Activated T-cell treated with anti-CD3 and anti-CD28 coated beads, Interleukin-2, amount 50 U/mL, for 4 hours (primary cell): ENCODE results near the gene RAMAC. TPM values are rescaled to one million over a fixed set of nuclear protein-coding genes. Genes with fewer than 3 reads are reported as not detected.
"Not testable (repeated sequence)": the region's sequence is repeated elsewhere in the genome, so short reads cannot be mapped to it uniquely, and the experiment has no call there.

Source experiments
- ATAC-seq, 2 donors: fragments of 200-7000 bp; cut with Tn5 transposase; one replicate each; pipeline ENCODE4 v1.10.0; 2021
- DNase-seq: peaks from one replicate; pipeline ENCODE4 v3.0.0-alpha.2; 2020
- H3K27me3 Mint-ChIP-seq: one replicate; pipeline ENCODE4 v1.8.0; 2021; ENCODE audit warnings: low read depth, mixed read lengths
- H3K36me3 Mint-ChIP-seq: one replicate; pipeline ENCODE4 v1.8.0; 2022; ENCODE audit warnings: mixed read lengths; ENCODE audit not compliant: insufficient read depth
- H3K4me1 Mint-ChIP-seq: one replicate; pipeline ENCODE4 v1.8.0; 2021; ENCODE audit warnings: low read depth, mixed read lengths
- H3K4me3 Mint-ChIP-seq: one replicate; pipeline ENCODE4 v1.8.0; 2021; ENCODE audit warnings: mild to moderate bottlenecking, moderate library complexity, mixed read lengths
- H3K9me3 Mint-ChIP-seq: one replicate; pipeline ENCODE4 v1.8.0; 2021; ENCODE audit warnings: mixed read lengths
- total RNA-seq, 3 donors: library from RNA; stranded (reverse); gene quantifications; one replicate each; pipeline ENCODE4 v1.2.1, GENCODE V29; 2021

Gene RAMAC
- total RNA-seq, 3 donors from 2014 or later = 23.0 to 28.5 (median 28.4) TPM

DNA sequence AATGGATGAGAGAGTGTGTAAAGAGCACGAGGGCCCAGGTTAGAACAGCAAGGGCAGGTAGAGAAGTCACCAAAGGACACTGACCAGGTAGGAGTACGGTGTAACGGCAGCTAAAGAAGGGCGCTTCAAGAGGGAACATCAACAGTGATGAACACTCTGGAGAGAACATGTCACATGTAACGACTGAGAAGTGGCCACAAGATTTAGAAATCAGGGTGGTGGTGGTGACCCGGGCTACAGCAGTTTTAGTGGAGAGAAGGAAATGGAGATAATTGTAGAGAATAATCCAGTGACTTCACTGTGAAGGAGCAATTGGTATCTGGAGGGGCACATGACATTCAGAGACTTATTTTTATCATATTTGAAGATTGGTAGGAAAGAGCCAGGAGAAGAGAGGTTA, 26.6 kb downstream of the RAMAC start:
- peaks cover 17% of the 10 kb centered on the region for H3K36me3 Mint-ChIP-seq
- H3K27me3 Mint-ChIP-seq = no peaks in the 10 kb centered on the region
- peaks cover 49% of the 10 kb centered on the region for H3K4me1 Mint-ChIP-seq
- H3K9me3 Mint-ChIP-seq = no peaks in the 10 kb centered on the region
- ATAC-seq (no peak), DNase-seq (no peak)
- H3K4me3 Mint-ChIP-seq = peak overlapping the region; percentile 97

DNA sequence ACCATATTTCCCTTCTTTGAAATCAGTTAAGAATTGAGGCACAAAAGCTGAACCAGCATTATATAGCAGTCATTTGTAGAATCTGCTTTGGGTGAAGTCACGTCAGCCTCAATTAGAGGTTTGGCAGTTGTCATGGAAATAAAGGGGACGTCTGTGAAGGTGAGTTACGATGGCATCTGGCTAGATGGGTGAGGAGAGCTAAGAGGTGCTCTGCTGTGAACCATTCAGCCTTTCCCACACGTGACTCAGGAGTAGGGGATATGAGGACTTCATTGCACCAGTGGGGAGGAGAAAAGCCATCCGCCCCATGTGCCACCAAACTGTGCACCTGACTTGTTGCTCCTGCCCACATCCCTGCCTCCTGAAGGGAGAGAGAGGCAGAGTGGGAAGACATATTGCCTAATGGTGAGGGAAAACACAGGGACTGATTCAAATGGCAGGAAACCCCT, 28.2 kb downstream of the RAMAC start:
- Mint-ChIP-seq H3K36me3 (peaks cover 13% of the 10 kb centered on the region), H3K4me3 (no peak overlapping the region), H3K27me3 (no peaks in the 10 kb centered on the region), H3K4me1 (peaks cover 49% of the 10 kb centered on the region), H3K9me3 (no peaks in the 10 kb centered on the region)
- no peak for ATAC-seq
- DNase-seq = no peak

DNA sequence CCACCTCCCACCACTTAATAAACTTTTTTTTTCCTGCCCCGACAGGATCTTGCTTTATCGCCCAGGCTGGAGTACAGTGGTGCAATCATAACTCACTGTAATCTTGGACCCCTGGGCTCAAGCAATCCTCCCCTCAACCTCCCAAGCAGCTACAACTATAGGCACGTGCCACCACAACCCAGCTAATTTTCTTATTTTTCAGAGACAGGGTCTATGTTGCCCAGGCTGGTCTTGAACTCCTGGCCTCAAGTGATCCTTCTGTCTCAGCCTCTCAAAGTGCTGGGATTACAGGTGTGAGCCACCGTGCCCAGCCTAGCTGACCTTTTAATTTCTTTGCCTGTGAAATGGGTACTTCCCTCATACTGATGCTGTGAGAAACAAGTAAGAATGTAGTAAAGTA, 29.4 kb downstream of the RAMAC start:
- no peak for DNase-seq
- Mint-ChIP-seq H3K9me3 (no peaks in the 10 kb centered on the region), H3K27me3 (no peaks in the 10 kb centered on the region), H3K4me1 (peaks cover 37% of the 10 kb centered on the region), H3K36me3 (peaks cover 8% of the 10 kb centered on the region), H3K4me3 (no peak overlapping the region)
- ATAC-seq = no peak

DNA sequence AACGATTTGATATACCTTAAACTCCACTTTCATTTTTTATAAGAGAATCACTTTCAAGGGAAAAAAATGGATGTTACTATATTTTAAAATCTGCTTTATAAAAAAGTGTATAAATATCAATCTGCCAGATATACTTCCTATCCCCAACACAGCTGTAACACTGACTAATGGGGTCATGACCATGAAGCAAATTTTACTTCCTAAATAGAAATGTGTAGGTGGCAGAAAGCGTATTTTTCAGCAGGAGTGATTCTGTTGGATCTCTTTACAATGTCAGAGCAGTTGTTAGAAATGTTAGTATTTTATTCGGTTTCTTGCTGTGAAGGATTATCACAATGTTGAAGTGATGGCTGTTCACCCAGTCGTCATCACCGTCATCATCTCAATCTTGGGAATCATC, 30.9 kb downstream of the RAMAC start:
- Mint-ChIP-seq H3K36me3 (peaks cover 10% of the 10 kb centered on the region), H3K9me3 (no peaks in the 10 kb centered on the region), H3K4me3 (no peak overlapping the region), H3K27me3 (no peaks in the 10 kb centered on the region), H3K4me1 (peaks cover 27% of the 10 kb centered on the region)
- ATAC-seq (no peak), DNase-seq (no peak)

DNA sequence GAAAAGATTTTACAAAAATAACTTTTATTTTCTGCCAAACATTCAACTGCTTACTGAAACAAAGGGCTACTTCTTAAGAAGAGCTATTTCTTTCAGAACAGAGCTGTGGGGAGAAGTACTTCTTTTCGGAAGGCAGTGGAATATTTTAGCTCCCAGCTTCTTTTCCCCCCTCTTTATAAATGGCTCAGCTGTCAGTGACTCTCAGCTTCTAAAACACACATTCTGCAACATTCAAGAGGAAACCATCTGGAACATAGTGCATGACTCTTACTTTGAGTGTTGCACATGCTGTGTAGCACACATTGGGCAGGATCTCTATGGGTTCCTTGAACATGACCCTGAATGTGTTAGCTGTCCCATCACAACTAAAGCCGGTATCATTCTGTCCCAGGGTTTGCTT, 32.4 kb downstream of the RAMAC start:
- ATAC-seq = no peak
- no peak for DNase-seq
- no peaks in the 10 kb centered on the region for H3K27me3 Mint-ChIP-seq

DNA sequence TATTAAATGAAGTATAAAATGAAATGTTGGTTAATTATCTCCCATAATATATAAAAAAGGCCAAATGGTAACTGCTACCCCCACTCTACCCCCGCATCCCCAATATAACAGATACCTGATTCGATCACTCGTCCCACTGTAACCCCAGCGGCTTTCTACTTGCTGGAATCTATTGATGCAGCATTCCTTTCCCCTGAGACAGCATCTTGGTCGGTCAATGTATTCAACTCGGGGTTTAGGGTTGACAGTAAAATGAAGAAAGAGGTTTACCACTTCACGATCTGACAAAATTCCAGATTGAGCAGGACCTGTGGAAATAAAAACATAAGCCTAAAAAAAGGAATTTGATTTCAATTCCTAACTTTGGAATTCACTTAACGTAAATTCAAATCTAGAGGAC, 44.0 kb downstream of the RAMAC start:
- H3K9me3 Mint-ChIP-seq = no peaks in the 10 kb centered on the region
- H3K36me3 Mint-ChIP-seq = peaks cover 34% of the 10 kb centered on the region
- no peak for DNase-seq
- peaks cover 5% of the 10 kb centered on the region for H3K4me1 Mint-ChIP-seq
- no peak overlapping the region for H3K4me3 Mint-ChIP-seq
- H3K27me3 Mint-ChIP-seq = no peaks in the 10 kb centered on the region
- no peak for ATAC-seq

More for the DNA sequence above, 32.4 kb downstream of the RAMAC start:
- Mint-ChIP-seq H3K9me3 (no peaks in the 10 kb centered on the region), H3K36me3 (peaks cover 10% of the 10 kb centered on the region), H3K4me1 (peaks cover 15% of the 10 kb centered on the region), H3K4me3 (no peak overlapping the region)

DNA sequence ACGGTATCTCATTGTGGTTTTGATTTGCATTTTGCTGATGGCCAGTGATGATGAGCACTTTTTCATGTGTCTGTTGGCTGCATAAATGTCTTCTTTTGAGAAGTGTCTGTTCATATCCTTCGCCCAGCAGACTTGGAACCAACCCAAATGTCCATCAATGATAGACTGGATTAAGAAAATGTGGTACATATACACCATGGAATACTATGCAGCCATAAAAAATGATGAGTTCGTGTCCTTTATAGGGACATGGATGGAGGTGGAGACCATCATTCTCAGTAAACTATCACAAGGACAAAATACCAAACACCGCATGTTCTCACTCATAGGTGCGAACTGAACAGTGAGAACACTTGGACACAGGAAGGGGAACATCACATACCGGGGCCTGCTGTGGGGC, 45.2 kb downstream of the RAMAC start:
- H3K4me1 Mint-ChIP-seq, H3K4me3 Mint-ChIP-seq, H3K27me3 Mint-ChIP-seq, ATAC-seq, DNase-seq, H3K9me3 Mint-ChIP-seq: not testable (repeated sequence)
- peaks cover 41% of the 10 kb centered on the region for H3K36me3 Mint-ChIP-seq

DNA sequence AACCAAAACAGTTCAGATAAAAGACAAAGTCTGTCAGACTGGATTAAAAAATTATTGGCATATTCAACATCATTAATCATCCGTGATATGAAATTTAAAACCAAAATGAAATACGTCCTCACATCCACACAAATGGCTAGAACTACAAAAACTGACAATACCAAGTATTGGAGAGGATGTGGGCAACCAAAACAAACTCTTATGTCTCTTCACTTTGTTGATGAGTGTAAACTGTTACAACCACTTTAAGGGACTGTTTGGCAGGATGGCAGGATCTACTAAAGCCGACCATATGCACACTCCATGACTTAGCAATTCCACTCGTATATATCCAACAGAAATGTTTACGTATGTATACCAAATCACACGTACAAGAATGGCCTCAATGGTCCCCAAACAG, 50.2 kb downstream of the RAMAC start:
- peaks cover 3% of the 10 kb centered on the region for H3K9me3 Mint-ChIP-seq
- DNase-seq (no peak), ATAC-seq (no peak)
- H3K27me3 Mint-ChIP-seq = no peaks in the 10 kb centered on the region
- peaks cover 54% of the 10 kb centered on the region for H3K36me3 Mint-ChIP-seq
- peaks cover 28% of the 10 kb centered on the region for H3K4me1 Mint-ChIP-seq
- no peak overlapping the region for H3K4me3 Mint-ChIP-seq

DNA sequence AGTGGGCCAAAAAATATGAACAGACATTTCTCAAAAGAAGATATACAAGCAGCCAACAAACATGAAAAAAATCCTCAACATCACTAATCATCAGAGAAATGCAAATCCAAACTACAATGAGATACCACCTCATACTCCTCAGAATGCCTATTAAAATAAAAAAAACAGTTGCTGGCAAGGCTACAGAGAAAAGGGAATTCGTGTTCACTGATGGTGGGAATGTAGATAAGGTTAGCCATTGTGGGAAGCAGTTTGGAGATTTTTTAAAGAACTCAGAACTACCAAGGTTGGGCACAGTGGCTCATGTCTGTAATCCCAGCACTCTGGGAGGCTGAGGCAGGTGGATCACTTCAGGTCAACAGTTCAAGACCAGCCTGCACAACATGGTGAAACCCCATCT, 53.2 kb downstream of the RAMAC start:
- DNase-seq = no peak
- Mint-ChIP-seq H3K36me3 (peaks cover 56% of the 10 kb centered on the region), H3K27me3 (no peaks in the 10 kb centered on the region), H3K4me1 (peaks cover 26% of the 10 kb centered on the region), H3K9me3 (peaks cover 3% of the 10 kb centered on the region), H3K4me3 (no peak overlapping the region)
- ATAC-seq = no peak

Other genes starting within 250 kb of the RAMAC start
- gene FSD2, start 180.1 kb upstream of the RAMAC start, total RNA-seq = not detected
- gene WHAMM, start 176.6 kb upstream of the RAMAC start, total RNA-seq = 1 to 10 TPM; 7.1 to 9.6 (median 7.6) TPM
- gene HOMER2, start 33.5 kb upstream of the RAMAC start, total RNA-seq = 1 to 10 TPM; 2.3 to 3.8 (median 3.3) TPM
- 10 to 100 TPM; 27.9 to 33.5 (median 32.7) TPM for gene C15orf40, start 25.4 kb downstream of the RAMAC start, total RNA-seq
- gene BTBD1, start 81.0 kb downstream of the RAMAC start, total RNA-seq = 10 to 100 TPM; 45.6 to 47.9 (median 46.7) TPM
- under 1 TPM; 0.38 to 0.63 (median 0.40) TPM for gene TM6SF1, start 121.4 kb downstream of the RAMAC start, total RNA-seq
- gene HDGFL3, start 221.6 kb downstream of the RAMAC start, total RNA-seq = 10 to 100 TPM in 1 of 3 donors, 1 to 10 TPM in 2; 3.4 to 10.9 (median 3.9) TPM